Natural killer cell treated with Interleukin-12 subunit alpha and Interleukin-12 subunit beta and Interleukin-15 and Interleukin-18, amount 100 ng/mL, for 72 hours (primary cell): ENCODE data around the gene FZD8. TPM values are rescaled to one million over a fixed set of nuclear protein-coding genes. Genes with fewer than 3 reads are reported as not detected.

Experiments
- ATAC-seq, 2 donors: fragments of 150-1000 bp; cut with Tn5 transposase in 1 of 2; sonication (Bioruptor Pico), chemical (Tn5 transposase) in 1 of 2; 2 replicates each; pipeline ENCODE4 v1.10.0; 2021
- DNase-seq: peaks from one replicate; pipeline ENCODE4 v3.0.0; 2022; ENCODE audit warnings: low spot score
- H3K27ac Mint-ChIP-seq, 2 donors: 1 replicate in 1 of 2; 2 replicates in 1 of 2; pipeline ENCODE4 v1.8.0; 2022; ENCODE audit warnings: mixed read lengths in 2 of 2, mild to moderate bottlenecking in 1 of 2, moderate library complexity in 1 of 2
- H3K27me3 Mint-ChIP-seq, 2 donors: 1 replicate in 1 of 2; 2 replicates in 1 of 2; pipeline ENCODE4 v1.8.0; 2022; ENCODE audit warnings: mixed read lengths in 2 of 2
- H3K36me3 Mint-ChIP-seq: one replicate; pipeline ENCODE4 v1.8.0; 2022; ENCODE audit warnings: mixed read lengths
- H3K4me1 Mint-ChIP-seq, 2 donors: 1 replicate in 1 of 2; 2 replicates in 1 of 2; pipeline ENCODE4 v1.8.0; 2022; ENCODE audit warnings: low read depth in 2 of 2, mixed read lengths in 2 of 2, mild to moderate bottlenecking in 1 of 2
- H3K4me3 Mint-ChIP-seq: one replicate; pipeline ENCODE4 v1.8.0; 2022; ENCODE audit warnings: mixed read lengths
- H3K9me3 Mint-ChIP-seq: 2 replicates; pipeline ENCODE4 v1.8.0; 2022; ENCODE audit warnings: mixed read lengths
- total RNA-seq, 2 donors: library from RNA; stranded (reverse); gene quantifications; one replicate each; pipeline ENCODE4 v1.2.3, GENCODE V29; 2022

The FZD8 gene
- total RNA-seq, 2 donors from 2014 or later, result 0.64 to 0.73 TPM

- Mint-ChIP-seq H3K27ac (no peak overlapping the region), H3K27me3 (peaks cover 32 to 54% of the 10 kb centered on the region in 2 donors), H3K4me1 (peaks cover 6 to 8% of the 10 kb centered on the region in 2 donors), H3K4me3 (peak overlapping the region; percentile 67), H3K36me3 (no peaks in the 10 kb centered on the region), H3K9me3 (no peaks in the 10 kb centered on the region)
- DNase-seq (no peak), ATAC-seq (peak; percentile 56 to 59)
Observed at GRCh38 chr10:35607475-35608327, 34.4 kb downstream of the FZD8 start.

DNA sequence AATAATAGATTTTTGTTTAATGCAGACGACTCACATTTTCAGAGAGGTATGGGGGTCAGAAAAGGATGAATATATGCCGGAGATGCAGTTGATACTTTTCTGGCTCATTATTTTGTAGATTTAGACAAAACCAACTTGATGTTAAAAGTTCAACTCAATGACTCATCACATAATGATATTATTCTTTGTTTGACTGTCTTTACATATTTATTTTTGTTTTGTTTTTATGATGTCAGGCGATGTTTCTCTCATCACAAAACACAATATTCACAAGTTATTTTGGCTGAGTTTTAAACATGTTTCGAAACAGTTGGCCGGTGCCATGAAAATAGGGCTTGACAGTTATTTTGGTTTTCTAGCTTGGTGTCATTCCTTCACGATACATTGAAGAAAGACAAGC is 35.7 kb downstream of the FZD8 start:
- no peak for ATAC-seq
- H3K27me3 Mint-ChIP-seq, result peaks cover 28 to 44% of the 10 kb centered on the region in 2 donors
- no peak for DNase-seq
- H3K4me3 Mint-ChIP-seq, result no peak overlapping the region
- no peaks in the 10 kb centered on the region for H3K36me3 Mint-ChIP-seq
- peaks cover 6 to 8% of the 10 kb centered on the region in 2 donors for H3K4me1 Mint-ChIP-seq
- H3K27ac Mint-ChIP-seq, result no peak overlapping the region
- H3K9me3 Mint-ChIP-seq, result no peaks in the 10 kb centered on the region

DNA sequence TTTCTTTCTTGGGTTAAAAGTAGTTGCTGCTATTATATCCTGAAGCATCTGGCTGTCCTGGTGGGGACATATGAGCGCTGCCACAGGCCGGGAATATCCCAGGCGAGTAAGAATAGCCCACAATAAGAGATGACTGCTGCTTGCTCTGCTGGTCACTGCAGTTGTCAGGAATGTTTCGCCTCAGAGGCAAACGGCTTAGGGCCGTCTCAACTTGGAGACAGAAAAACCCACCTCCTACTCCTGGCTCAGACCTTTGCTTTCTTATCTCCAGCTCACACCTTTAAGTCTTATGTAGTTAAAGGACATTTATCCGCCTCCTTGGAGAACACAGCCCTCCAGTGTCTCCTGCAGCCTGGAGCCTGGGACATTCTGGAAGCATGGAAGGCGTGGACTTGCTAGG is 36.9 kb downstream of the FZD8 start, which contains the start of gene GJD4:
Gene GJD4 (plus strand): TSS at position 151 of the 400 bp plus-strand sequence. CDS start 227 bp downstream, at position 378.
- H3K27me3 Mint-ChIP-seq, result peaks cover 28 to 49% of the 10 kb centered on the region in 2 donors
- no peak for ATAC-seq
- H3K9me3 Mint-ChIP-seq, result no peaks in the 10 kb centered on the region
- no peak for DNase-seq
- H3K27ac Mint-ChIP-seq, result no peak within 1 kb of the TSS
- no peak within 1 kb of the TSS for H3K4me3 Mint-ChIP-seq
- no peaks in the 10 kb centered on the region for H3K36me3 Mint-ChIP-seq
- H3K4me1 Mint-ChIP-seq, result peaks cover 6 to 8% of the 10 kb centered on the region in 2 donors

GRCh38 chr10:35600193-35600592 is 41.9 kb downstream of the FZD8 start:
- DNase-seq (no peak), ATAC-seq (no peak)
- no peaks in the 10 kb centered on the region for H3K4me1 Mint-ChIP-seq
- no peaks in the 10 kb centered on the region for H3K9me3 Mint-ChIP-seq
- H3K36me3 Mint-ChIP-seq, result no peaks in the 10 kb centered on the region
- H3K27ac Mint-ChIP-seq, result no peak overlapping the region
- no peak overlapping the region for H3K4me3 Mint-ChIP-seq
- H3K27me3 Mint-ChIP-seq, result peaks cover 27 to 43% of the 10 kb centered on the region in 2 donors

GRCh38 chr10:35598379-35598778 is 43.7 kb downstream of the FZD8 start:
- Mint-ChIP-seq H3K4me1 (no peaks in the 10 kb centered on the region), H3K36me3 (no peaks in the 10 kb centered on the region), H3K27ac (no peak overlapping the region), H3K4me3 (no peak overlapping the region), H3K9me3 (no peaks in the 10 kb centered on the region), H3K27me3 (peaks cover 14 to 27% of the 10 kb centered on the region in 2 donors)
- no peak for DNase-seq
- no peak for ATAC-seq

GRCh38 chr10:35595106-35595505 is 47.0 kb downstream of the FZD8 start:
- H3K27ac Mint-ChIP-seq, result no peak overlapping the region
- no peak for DNase-seq
- peaks cover 5% of the 10 kb centered on the region for H3K36me3 Mint-ChIP-seq
- peaks cover 13 to 22% of the 10 kb centered on the region in 2 donors for H3K27me3 Mint-ChIP-seq
- no peak for ATAC-seq
- H3K4me1 Mint-ChIP-seq, result no peaks in the 10 kb centered on the region
- H3K4me3 Mint-ChIP-seq, result no peak overlapping the region
- H3K9me3 Mint-ChIP-seq, result peaks cover 2% of the 10 kb centered on the region

DNA sequence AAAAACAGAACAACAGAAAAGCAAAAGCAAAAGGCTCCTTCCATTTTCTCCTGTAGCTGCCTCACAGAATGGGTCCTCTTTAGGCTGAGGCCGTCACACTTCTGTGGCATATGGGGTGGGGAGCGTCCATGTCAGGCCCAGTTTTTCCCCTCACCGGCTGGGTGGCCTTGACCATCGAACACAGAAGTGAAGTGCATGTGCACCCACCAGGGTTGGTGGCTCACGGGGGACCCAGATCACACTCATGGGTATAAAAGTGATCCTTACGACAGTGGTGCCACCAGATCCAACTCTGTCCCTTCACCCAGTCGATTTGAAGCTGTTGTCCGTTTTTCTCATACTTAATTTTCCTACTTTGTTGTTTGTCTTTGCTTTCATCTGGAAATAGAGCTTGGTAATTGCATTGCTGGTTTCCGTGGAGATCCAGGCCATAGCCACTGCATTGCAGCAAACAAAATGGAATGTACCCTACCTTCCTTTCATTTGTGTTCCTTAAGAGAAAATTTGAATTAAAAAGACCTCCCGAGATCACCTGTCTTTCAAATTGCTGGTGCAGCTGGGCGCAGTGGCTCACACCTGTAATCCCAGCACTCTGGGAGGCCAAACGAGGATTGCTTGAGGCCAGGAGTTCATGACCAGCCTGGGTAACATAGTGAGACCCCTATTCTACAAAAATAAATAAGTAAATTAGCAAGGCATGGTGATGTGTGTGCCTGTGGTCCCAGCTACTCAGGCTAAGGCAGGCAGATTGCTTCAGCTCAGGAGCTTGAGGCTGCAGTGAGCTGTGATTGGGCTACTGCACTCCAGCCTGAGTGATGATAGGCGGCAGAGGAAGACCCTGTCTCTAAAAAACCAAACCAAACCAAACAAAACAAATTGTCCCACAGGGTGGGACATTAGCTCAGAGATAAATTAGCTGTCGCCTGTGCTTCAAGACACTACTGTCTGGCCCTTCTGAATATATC is 47.7 kb downstream of the FZD8 start:
- peaks cover 2% of the 10 kb centered on the region for H3K9me3 Mint-ChIP-seq
- no peak overlapping the region for H3K4me3 Mint-ChIP-seq
- DNase-seq, result no peak
- no peaks in the 10 kb centered on the region for H3K4me1 Mint-ChIP-seq
- no peak overlapping the region for H3K27ac Mint-ChIP-seq
- H3K27me3 Mint-ChIP-seq, result peaks cover 11 to 21% of the 10 kb centered on the region in 2 donors
- H3K36me3 Mint-ChIP-seq, result peaks cover 5% of the 10 kb centered on the region
- no peak for ATAC-seq

DNA sequence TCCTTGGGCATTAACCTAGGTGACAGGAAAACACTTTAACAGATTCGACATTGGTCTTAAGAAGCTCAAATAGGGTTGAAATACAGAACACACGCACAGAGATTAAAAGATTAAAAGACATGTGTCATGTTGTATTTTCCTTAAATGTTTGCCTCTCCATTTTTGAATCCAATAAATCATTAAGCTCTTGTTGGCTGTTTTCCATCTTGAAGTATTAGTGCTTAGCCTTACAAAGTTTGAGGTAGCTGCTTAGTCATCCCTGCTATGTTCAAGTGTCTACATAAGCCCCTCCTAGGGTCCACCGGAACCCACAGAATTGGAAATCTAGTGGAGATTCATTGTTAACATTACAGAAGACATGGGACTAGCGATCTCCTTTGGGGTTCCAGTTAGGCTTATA is 49.7 kb downstream of the FZD8 start:
- Mint-ChIP-seq H3K4me3 (no peak overlapping the region), H3K4me1 (peaks cover 0 to 2% of the 10 kb centered on the region in 2 donors), H3K27me3 (peaks cover 10 to 27% of the 10 kb centered on the region in 2 donors), H3K9me3 (peaks cover 2% of the 10 kb centered on the region), H3K36me3 (peaks cover 5% of the 10 kb centered on the region), H3K27ac (no peak overlapping the region)
- ATAC-seq, result no peak
- no peak for DNase-seq

- Mint-ChIP-seq H3K27me3 (peaks cover 16 to 20% of the 10 kb centered on the region in 2 donors), H3K36me3 (peaks cover 5% of the 10 kb centered on the region), H3K4me3 (no peak overlapping the region), H3K27ac (no peak overlapping the region), H3K9me3 (peaks cover 2% of the 10 kb centered on the region), H3K4me1 (peaks cover 0 to 2% of the 10 kb centered on the region in 2 donors)
- DNase-seq (no peak), ATAC-seq (no peak)
Observed at GRCh38 chr10:35588836-35589235, 53.3 kb downstream of the FZD8 start.

Other genes with a start within 250 kb of the FZD8 start
- not detected for gene GJD4, start 37.0 kb downstream of the FZD8 start, total RNA-seq